ENCODE results near the gene PEPD.

The PEPD gene

GRCh38 chr19:33469171-33470039 lies 52.2 kb downstream of the PEPD start:
- no peak overlapping the region for H3K4me2 ChIP-seq
- H4K20me1 ChIP-seq (ENCODE audit: insufficient read depth) = no peaks in the 10 kb centered on the region
- H3K36me3 ChIP-seq (ENCODE audit: insufficient read depth) = no peaks in the 10 kb centered on the region
- H3K27me3 ChIP-seq (ENCODE audit: insufficient read depth, low read depth) = no peaks in the 10 kb centered on the region
- H3K9ac ChIP-seq = no peak overlapping the region
- no peak overlapping the region for H3K4me3 ChIP-seq (IDR thresholded peaks at IDR 0.05; ENCODE audit: insufficient read depth, low read depth, low read length)
- H3K79me2 ChIP-seq (ENCODE audit: insufficient read depth, low read depth) = no peaks in the 10 kb centered on the region
- H3K4me1 ChIP-seq (ENCODE audit: low read depth, poor library complexity, severe bottlenecking) = no peaks in the 10 kb centered on the region
- no peak overlapping the region for H3K27ac ChIP-seq
- TF ChIP-seq, protein P1, sequence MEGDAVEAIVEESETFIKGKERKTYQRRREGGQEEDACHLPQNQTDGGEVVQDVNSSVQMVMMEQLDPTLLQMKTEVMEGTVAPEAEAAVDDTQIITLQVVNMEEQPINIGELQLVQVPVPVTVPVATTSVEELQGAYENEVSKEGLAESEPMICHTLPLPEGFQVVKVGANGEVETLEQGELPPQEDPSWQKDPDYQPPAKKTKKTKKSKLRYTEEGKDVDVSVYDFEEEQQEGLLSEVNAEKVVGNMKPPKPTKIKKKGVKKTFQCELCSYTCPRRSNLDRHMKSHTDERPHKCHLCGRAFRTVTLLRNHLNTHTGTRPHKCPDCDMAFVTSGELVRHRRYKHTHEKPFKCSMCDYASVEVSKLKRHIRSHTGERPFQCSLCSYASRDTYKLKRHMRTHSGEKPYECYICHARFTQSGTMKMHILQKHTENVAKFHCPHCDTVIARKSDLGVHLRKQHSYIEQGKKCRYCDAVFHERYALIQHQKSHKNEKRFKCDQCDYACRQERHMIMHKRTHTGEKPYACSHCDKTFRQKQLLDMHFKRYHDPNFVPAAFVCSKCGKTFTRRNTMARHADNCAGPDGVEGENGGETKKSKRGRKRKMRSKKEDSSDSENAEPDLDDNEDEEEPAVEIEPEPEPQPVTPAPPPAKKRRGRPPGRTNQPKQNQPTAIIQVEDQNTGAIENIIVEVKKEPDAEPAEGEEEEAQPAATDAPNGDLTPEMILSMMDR (conservative IDR thresholded peaks at IDR 0.05; ENCODE audit: low read depth, low read length) = no peak
- H2AFZ ChIP-seq (ENCODE audit: low read depth) = no peak overlapping the region

GRCh38 chr19:33468361-33469170 lies 53.0 kb downstream of the PEPD start:
- Histone ChIP-seq H3K79me2 (ENCODE audit: insufficient read depth, low read depth) (no peaks in the 10 kb centered on the region), H3K4me1 (ENCODE audit: low read depth, poor library complexity, severe bottlenecking) (no peaks in the 10 kb centered on the region), H4K20me1 (ENCODE audit: insufficient read depth) (no peaks in the 10 kb centered on the region), H3K9ac (no peak overlapping the region), H3K4me3 (IDR thresholded peaks at IDR 0.05; ENCODE audit: insufficient read depth, low read depth, low read length) (no peak overlapping the region), H3K27me3 (ENCODE audit: insufficient read depth, low read depth) (no peaks in the 10 kb centered on the region), H3K4me2 (no peak overlapping the region), H3K27ac (no peak overlapping the region), H2AFZ (ENCODE audit: low read depth) (no peak overlapping the region), H3K36me3 (ENCODE audit: insufficient read depth) (no peaks in the 10 kb centered on the region)
- TF ChIP-seq, protein P1 (conservative IDR thresholded peaks at IDR 0.05; ENCODE audit: low read depth, low read length) = no peak

- no peak overlapping the region for H3K27ac ChIP-seq
- H3K36me3 ChIP-seq (ENCODE audit: insufficient read depth) = no peaks in the 10 kb centered on the region
- no peak overlapping the region for H2AFZ ChIP-seq (ENCODE audit: low read depth)
- H3K9ac ChIP-seq = no peak overlapping the region
- TF ChIP-seq, protein P1 (conservative IDR thresholded peaks at IDR 0.05; ENCODE audit: low read depth, low read length) = no peak
- H3K4me2 ChIP-seq = no peak overlapping the region
- no peaks in the 10 kb centered on the region for H3K27me3 ChIP-seq (ENCODE audit: insufficient read depth, low read depth)
- H3K79me2 ChIP-seq (ENCODE audit: insufficient read depth, low read depth) = no peaks in the 10 kb centered on the region
- no peaks in the 10 kb centered on the region for H4K20me1 ChIP-seq (ENCODE audit: insufficient read depth)
- no peaks in the 10 kb centered on the region for H3K4me1 ChIP-seq (ENCODE audit: low read depth, poor library complexity, severe bottlenecking)
- no peak overlapping the region for H3K4me3 ChIP-seq (IDR thresholded peaks at IDR 0.05; ENCODE audit: insufficient read depth, low read depth, low read length)
Measured at GRCh38 chr19:33467851-33468250, 53.7 kb downstream of the PEPD start.

DNA sequence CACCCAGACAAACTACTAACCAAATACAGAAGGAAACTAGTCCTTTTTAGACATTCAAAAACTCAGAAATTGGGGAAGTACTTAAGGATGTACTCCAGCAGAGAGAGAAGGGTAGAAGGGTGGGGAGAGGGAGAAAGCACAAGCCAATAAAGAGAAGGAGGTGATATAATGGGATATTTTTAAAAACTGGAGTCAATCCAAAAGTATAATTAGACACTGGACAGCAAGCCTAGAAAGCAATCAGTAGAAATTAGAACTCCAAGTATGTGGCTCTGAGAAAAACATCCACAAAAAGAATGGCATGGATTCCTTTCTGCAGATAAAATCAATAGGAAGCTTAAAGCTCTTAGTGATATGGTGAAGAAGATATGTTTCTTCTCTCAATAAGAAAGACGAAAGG lies 55.8 kb downstream of the PEPD start:
- H4K20me1 ChIP-seq (ENCODE audit: insufficient read depth) = no peaks in the 10 kb centered on the region
- no peak overlapping the region for H3K27ac ChIP-seq
- no peaks in the 10 kb centered on the region for H3K27me3 ChIP-seq (ENCODE audit: insufficient read depth, low read depth)
- no peak overlapping the region for H3K4me2 ChIP-seq
- no peak overlapping the region for H2AFZ ChIP-seq (ENCODE audit: low read depth)
- no peaks in the 10 kb centered on the region for H3K79me2 ChIP-seq (ENCODE audit: insufficient read depth, low read depth)
- H3K4me1 ChIP-seq (ENCODE audit: low read depth, poor library complexity, severe bottlenecking) = no peaks in the 10 kb centered on the region
- no peak overlapping the region for H3K9ac ChIP-seq
- H3K4me3 ChIP-seq (IDR thresholded peaks at IDR 0.05; ENCODE audit: insufficient read depth, low read depth, low read length) = no peak overlapping the region
- TF ChIP-seq, protein P1 (conservative IDR thresholded peaks at IDR 0.05; ENCODE audit: low read depth, low read length) = no peak
- no peaks in the 10 kb centered on the region for H3K36me3 ChIP-seq (ENCODE audit: insufficient read depth)
